Adrenal gland (tissue), 12 donors: ENCODE data around the gene SPATA12. TPM values are rescaled to one million over a fixed set of nuclear protein-coding genes. Genes with fewer than 3 reads are reported as not detected.

Experiments used
- DNase-seq, 7 donors: peaks; one replicate each; pipeline ENCODE4 v3.0.0-alpha.2; 2019 to 2020
- H3K27ac ChIP-seq, 5 donors: fragments of 200-600 bp; sonication (generic) in 4 of 5; 1 replicate in 3 of 5; 2 replicates in 2 of 5; pipeline versions ENCODE4 v1.5.1 to v1.8.0; 2016 to 2020; ENCODE audit warnings: mild to moderate bottlenecking in 1 of 5
- H3K27me3 ChIP-seq: fragments of 200-600 bp; 2 replicates; pipeline ENCODE4 v1.8.0; 2021
- H3K36me3 ChIP-seq, 2 donors: fragments of 200-600 bp; replicated peaks in 1 of 2; 1 replicate in 1 of 2; 2 replicates in 1 of 2; pipeline versions ENCODE4 v1.5.1 to v1.8.0; 2018 to 2022
- H3K4me1 ChIP-seq, 2 donors: fragments of 200-600 bp; replicated peaks in 1 of 2; 1 replicate in 1 of 2; 2 replicates in 1 of 2; pipeline versions ENCODE4 v1.5.1 to v1.8.0; 2018 to 2021
- H3K4me3 ChIP-seq, 4 donors: fragments of 200-600 bp; sonication (generic) in 3 of 4; one replicate each; pipeline ENCODE4 v1.5.1; 2016 to 2018
- H3K9me3 ChIP-seq, 3 donors: fragments of 200-600 bp; sonication (generic) in 1 of 3; replicated peaks in 1 of 3; 1 replicate in 2 of 3; 2 replicates in 1 of 3; pipeline versions ENCODE4 v1.5.1 to v1.8.0; 2016 to 2021
- CTCF ChIP-seq, 6 experiments: fragments of 450-650 bp in 4 of 6; fragments of 200-600 bp in 2 of 6; sonication (generic) in 1 of 6; IDR thresholded peaks; 1 replicate in 5 of 6; 2 replicates in 1 of 6; pipeline versions ENCODE4 v1.5.1 to v1.8.0; 2016 to 2021; ENCODE audit warnings: antibody characterized with exemption in 6 of 6, mild to moderate bottlenecking in 2 of 6, moderate library complexity in 1 of 6
- POLR2A ChIP-seq, 2 donors: fragments of 450-650 bp; IDR thresholded peaks; one replicate each; pipeline ENCODE4 v1.6.1; 2017; ENCODE audit warnings: antibody characterized with exemption in 2 of 2, mild to moderate bottlenecking in 2 of 2, moderate library complexity in 1 of 2
- WGBS, 4 donors: extraction: QIAGEN DNeasy Blood & Tissue Kit in 2 of 4; methylation state at CpG; one replicate each; pipeline versions ENCODE4 v1.1.5 to v1.1.7; 2013 to 2017; 5-methylcytosine and 5-hydroxymethylcytosine counted together
- intact Hi-C, 2 donors: fragments of 100-400 bp; cut with DNase I; formaldehyde crosslinking; loops; one replicate each; pipeline versions ENCODE4 v1.14.1 to v1.15.0; 2022 to 2023
- polyA plus RNA-seq, 3 donors: library from polyadenylated mRNA; stranded (reverse); fragments of 200-250 nt in 2 of 3; fragments of 350-450 nt in 1 of 3; fragmentation: Illumina TruSeq in 1 of 3; extraction: RNeasy Lipid Tissue Mini Kit (QIAGEN cat#74804) in 1 of 3; gene quantifications; one replicate each; pipeline ENCODE4 v1.2.3, GENCODE V29; 2013 to 2014
- total RNA-seq, 9 donors: library from RNA; depleted of rRNA in 4 of 9; stranded (reverse); fragments of >200 nt in 4 of 9; fragments of 120-200 nt in 1 of 9; fragmentation: NEBNext Ultra II Directional in 1 of 9; extraction: Animal tissue kit (Norgen Biotek cat#: 25700) in 1 of 9; gene quantifications; one replicate each; pipeline versions ENCODE4 v1.1.0 to v1.2.4, GENCODE V29; 2013 to 2023
- donor health status: healthy with polysubstance abuse.
- donor health status: Bipolar disorder and iron deficiency.
- donor health status: DM: yes; HTN: yes; CAD: no.
- donor health status: DM: no; HTN: no; CAD: no.
- donor health status: DM: no; HTN: no; CAD: no.
- donor health status: DM: yes; HTN: yes; CAD: no.

SPATA12 gene
- total and polyA plus RNA-seq, 12 donors: 0.07 to 0.83 (median 0.44) TPM; not detected in 4

- Histone ChIP-seq H3K9me3 (no peaks in the 10 kb centered on the region), H3K4me3 (no peak overlapping the region), H3K4me1 (peaks cover 0 to 6% of the 10 kb centered on the region in 2 donors), H3K36me3 (no peaks in the 10 kb centered on the region), H3K27me3 (no peaks in the 10 kb centered on the region), H3K27ac (no peak overlapping the region)
- 89 to 96% (median 94%) methylated on average over 4 of the region's 4 CpGs for WGBS, 4 donors
- DNase-seq: no peak
- TF ChIP-seq CTCF (IDR thresholded peaks at IDR 0.05) (no peak), POLR2A (IDR thresholded peaks at IDR 0.05) (no peak)
- intact Hi-C loops: no loop called here
These were observed 49.8 kb downstream of the SPATA12 start for GRCh38 chr3:57110214-57110613.

GRCh38 chr3:57110798-57111197, 50.3 kb downstream of the SPATA12 start:
- H3K27me3 ChIP-seq: no peaks in the 10 kb centered on the region
- H3K4me3 ChIP-seq: no peak overlapping the region
- H3K4me1 ChIP-seq: peaks cover 0 to 6% of the 10 kb centered on the region in 2 donors
- H3K27ac ChIP-seq: no peak overlapping the region
- no peak for DNase-seq
- no peaks in the 10 kb centered on the region for H3K9me3 ChIP-seq
- H3K36me3 ChIP-seq: no peaks in the 10 kb centered on the region
- TF ChIP-seq POLR2A (IDR thresholded peaks at IDR 0.05) (no peak), CTCF (IDR thresholded peaks at IDR 0.05) (no peak)
- WGBS, 4 donors: 84 to 93% (median 89%) methylated on average over 14 of the region's 14 CpGs
- intact Hi-C loops: no loop called here

GRCh38 chr3:57112206-57112605, 51.7 kb downstream of the SPATA12 start:
- no peak overlapping the region for H3K4me3 ChIP-seq
- WGBS, 4 donors: 23 to 41% (median 32%) methylated on average over 5 of the region's 5 CpGs
- no peaks in the 10 kb centered on the region for H3K9me3 ChIP-seq
- H3K36me3 ChIP-seq: no peaks in the 10 kb centered on the region
- no peaks in the 10 kb centered on the region for H3K27me3 ChIP-seq
- DNase-seq: peak in 5 of 7 donors; percentile 29 to 62 (median 45)
- TF ChIP-seq CTCF (IDR thresholded peaks at IDR 0.05) (peak in 3 of 6 experiments; percentile 22 to 30 (median 27)), POLR2A (IDR thresholded peaks at IDR 0.05) (no peak)
- H3K27ac ChIP-seq: no peak overlapping the region
- intact Hi-C loops: no loop called here
- H3K4me1 ChIP-seq: peaks cover 0 to 6% of the 10 kb centered on the region in 2 donors

- no peaks in the 10 kb centered on the region for H3K27me3 ChIP-seq
- WGBS, 4 donors: 82 to 92% (median 86%) methylated on average over 3 of the region's 3 CpGs
- no peaks in the 10 kb centered on the region for H3K9me3 ChIP-seq
- H3K4me1 ChIP-seq: peaks cover 0 to 5% of the 10 kb centered on the region in 2 donors
- TF ChIP-seq CTCF (IDR thresholded peaks at IDR 0.05) (no peak), POLR2A (IDR thresholded peaks at IDR 0.05) (no peak)
- H3K27ac ChIP-seq: no peak overlapping the region
- intact Hi-C loops: no loop called here
- no peak overlapping the region for H3K4me3 ChIP-seq
- no peak for DNase-seq
- H3K36me3 ChIP-seq: no peaks in the 10 kb centered on the region
These were observed 56.0 kb downstream of the SPATA12 start for GRCh38 chr3:57116501-57116900.
